ENCODE data around the gene SLC10A3.
A peak's percentile ranks its signal among the peaks of the same experiment; 100 is the strongest.
"Not testable (repeated sequence)": the region's sequence is repeated elsewhere in the genome, so short reads cannot be mapped to it uniquely, and the experiment has no call there.

SLC10A3 gene

DNA sequence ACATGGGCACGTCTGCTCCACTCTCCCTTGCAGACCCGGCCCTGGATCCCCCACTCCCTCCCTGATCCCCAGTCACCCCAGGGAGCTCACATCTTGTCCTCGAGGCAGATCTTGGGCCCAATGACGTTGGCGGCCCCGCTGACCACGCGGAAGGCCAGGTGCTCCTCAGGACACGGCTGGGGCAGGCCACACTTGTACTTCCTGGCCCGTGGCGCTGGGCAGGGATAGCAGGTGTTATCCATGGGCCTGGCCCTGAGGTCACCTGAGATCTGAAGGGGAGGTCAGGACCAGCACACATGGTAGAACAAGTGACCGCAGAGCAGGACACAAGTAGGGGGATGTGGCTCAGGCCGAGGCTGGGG lies 17.9 kb upstream of the SLC10A3 start:
- DNase-seq, result no peak

DNA sequence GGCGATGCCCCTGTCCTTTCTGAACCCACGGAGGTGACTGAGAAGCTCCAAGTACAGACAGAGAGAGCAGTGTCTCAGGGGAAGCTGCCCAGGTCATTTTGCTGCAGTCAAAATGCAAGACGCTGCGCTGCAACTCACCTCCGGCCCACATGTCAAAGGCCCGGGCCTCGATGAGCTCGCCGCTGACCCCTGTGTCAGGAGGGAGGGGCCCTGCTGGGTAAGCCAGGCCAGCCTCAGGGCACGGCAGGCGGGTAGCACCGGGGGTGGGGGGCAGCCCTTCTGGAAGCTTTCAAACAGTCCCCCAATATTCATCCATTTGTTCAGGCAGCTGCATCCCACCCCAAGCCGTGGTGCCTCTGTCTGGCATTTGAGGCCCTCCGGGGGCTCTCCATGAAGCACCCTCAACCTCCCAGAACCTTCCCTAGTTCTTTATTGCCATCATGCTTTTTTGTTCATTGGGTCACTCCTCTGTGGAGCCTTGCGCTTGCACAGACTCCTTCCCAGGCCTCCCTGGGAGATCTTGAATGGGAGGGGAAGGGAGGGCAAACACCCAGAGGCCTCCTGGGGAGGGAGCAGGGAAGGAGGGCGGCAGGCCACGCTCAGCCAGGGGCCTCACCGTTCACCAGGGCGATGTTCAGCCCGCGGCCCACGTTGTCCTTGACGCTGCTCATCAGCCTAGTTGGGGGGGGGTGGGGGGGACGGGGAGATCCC lies 17.4 kb upstream of the SLC10A3 start:
- DNase-seq, result no peak

- no peak for DNase-seq
Measured at GRCh38 chrX:154506483-154507332, 16.3 kb upstream of the SLC10A3 start.

DNA sequence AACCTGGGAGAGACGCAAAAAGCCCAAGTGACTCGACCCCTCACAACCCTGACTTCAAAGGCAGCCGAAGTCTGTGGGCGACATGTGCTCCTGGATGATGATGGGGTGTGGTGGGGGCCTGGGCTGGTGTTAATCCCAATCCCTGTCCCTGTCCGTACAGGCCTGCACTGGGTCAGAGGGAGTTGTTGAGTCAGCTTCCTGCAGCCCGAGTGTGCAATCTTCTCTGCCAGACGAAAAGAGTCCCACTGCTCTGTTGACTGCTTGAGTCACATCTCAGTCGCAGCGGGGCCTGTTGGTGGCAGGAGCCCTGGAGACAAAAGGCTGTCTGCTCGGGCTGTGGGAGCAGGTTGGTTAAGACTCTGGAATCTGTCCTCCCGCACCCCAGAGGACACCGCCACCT lies 15.3 kb upstream of the SLC10A3 start:
- no peak for DNase-seq

GRCh38 chrX:154502989-154503388 lies 12.6 kb upstream of the SLC10A3 start:
- DNase-seq, result no peak

DNA sequence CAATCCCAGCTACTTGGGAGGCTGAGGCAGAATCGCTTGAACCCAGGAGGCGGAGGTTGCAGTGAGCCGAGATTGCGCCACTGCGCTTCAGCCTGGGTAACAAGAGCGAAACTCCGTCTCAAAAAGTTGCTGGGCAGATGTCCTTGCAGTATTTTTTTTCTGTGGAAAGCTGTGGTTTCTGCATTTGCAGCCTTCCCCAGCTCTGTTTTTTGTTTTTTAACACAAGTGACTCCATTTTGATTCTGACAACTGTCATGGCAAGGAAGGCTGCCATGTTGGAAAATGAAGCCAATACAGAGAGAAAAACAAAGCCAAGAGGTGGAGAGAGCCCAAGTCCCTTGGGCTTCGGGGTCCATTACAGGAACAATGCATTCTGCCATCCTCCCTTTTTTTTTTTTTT lies 11.7 kb upstream of the SLC10A3 start:
- no peak for DNase-seq

GRCh38 chrX:154501423-154501822 lies 11.0 kb upstream of the SLC10A3 start:
- not testable (repeated sequence) for DNase-seq

DNA sequence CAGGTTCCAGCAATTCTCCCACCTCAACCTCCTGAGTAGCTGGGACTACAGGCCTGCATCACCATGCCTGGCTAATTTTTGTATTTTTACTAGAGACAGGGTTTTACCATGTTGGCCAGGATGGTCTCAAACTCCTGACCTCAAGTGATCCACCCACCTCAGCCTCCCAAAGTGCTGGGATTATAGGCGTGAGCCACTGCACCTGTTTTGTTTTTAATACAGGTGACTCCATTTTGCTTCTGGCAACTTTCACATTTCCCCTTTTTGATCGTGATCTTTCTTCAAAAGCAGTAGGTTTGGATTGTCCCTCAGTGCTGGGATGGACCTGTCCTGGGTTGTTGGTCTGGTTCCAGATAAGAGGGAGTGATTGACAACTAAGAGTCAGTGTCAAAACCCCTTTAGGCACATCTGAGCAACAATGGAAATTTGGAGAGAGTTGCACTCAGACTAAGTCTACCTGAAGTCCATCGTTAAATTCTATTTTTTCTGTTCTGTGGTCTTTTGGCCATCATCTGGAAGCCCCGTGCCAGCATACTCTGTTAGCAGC lies 6.2 kb upstream of the SLC10A3 start:
- DNase-seq, result not testable (repeated sequence)

GRCh38 chrX:154495472-154495922 lies 5.1 kb upstream of the SLC10A3 start:
- DNase-seq, result no peak

DNA sequence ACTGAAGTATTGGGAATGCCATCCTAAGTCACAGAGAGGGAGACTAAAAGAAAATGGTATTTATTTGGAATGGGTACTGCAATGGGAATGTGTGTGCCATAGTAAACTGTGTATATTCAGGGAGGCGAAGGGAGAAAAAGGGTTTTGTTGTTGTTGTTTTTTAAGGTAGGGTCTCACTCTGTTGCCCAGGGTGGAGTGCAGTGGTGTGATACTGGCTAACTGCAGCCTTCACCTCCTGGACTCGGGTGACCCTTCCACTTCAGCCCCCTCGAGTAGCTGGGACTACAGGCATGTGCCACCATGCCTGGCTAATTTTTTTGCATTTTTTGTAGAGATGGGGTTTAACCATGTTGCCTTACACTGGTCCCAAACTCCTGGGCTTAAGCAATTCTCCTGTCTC lies 4.3 kb upstream of the SLC10A3 start:
- no peak for DNase-seq

GRCh38 chrX:154490021-154490413 lies 412 bp downstream of the SLC10A3 start:
- no peak for DNase-seq

DNA sequence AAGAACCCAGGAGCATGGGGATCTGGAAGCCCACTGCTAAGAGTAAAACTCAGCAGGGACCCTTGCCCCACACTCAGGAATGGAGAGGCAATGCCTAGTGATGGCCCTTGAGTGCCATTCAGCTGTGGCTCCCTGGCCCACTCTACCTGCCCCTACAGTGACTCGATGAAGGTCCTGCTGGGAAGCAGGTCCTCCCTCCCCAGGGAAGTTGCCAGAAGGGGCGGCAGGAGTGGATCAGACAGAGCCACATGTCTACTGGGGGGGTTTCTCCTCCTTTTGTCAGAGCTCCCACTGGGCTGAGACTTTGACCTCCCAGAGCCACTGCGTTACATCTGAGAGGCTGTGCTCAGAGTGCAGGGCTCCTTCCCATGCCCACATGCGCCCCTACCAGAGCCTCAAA lies 1.2 kb downstream of the SLC10A3 start:
- DNase-seq, result no peak

- no peak for DNase-seq
Measured at GRCh38 chrX:154488336-154489075, 1.9 kb downstream of the SLC10A3 start.

DNA sequence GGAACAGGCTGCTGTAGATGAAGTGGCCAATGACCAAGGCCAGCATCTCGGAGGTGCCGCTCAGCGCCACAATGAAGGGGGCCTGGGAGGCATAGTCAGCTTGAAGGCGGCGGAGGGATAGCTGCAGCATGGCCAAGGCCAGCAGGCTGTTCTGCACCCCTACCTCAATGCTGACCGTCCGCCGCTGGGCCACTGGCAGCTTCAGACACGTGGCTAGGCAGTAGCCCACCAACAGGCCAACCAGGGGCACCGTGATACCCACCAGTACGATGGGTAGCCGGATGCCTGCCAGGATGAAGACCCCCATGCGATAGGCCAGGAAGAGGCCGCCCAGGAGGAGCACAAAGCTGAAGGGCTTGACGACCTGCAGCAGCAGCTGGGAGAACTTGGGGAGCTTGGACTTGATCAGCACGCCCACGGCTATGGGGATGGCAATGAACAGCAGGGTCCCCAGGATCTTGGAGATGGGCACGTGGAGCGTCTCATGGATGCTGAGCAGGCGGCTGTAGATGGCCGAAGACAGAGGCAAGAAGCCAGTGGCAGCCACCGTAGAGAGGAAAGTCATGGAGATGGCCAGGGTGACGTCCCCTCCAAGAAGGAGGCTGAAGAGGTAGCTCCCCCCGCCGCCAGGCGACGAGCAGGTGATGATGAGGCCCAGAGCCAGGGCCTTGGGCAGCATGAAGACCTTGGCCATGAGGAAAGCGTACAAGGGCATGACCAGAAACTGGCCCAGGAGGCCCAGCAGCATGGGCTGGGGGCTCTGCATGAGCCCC lies 2.7 kb downstream of the SLC10A3 start:
- DNase-seq, result no peak

- DNase-seq, result peak; percentile 61
Measured at GRCh38 chrX:154486396-154487207, 3.8 kb downstream of the SLC10A3 start, which contains the start of gene UBL4A. Gene UBL4A, minus strand, starts transcription at chrX:154486615. Its CDS starts 31 bp downstream, at chrX:154486584.

DNA sequence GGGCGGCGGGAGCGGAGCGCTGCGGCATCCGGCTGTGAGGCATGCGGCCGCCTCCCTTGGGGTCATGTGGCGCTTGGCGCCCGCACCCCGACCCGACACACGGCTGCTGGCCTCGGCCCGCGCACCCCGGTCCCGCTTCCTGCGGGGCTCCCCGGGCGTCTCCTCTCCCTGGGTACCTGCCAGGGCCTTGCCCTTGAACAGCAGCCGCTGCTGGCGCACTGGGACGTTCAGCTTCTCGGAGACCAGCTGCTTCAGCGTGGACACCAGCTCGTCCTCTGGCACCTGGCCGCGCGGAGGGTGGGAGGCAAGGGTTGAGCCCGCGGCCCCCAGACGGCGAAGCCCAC lies 4.4 kb downstream of the SLC10A3 start:
- DNase-seq, result no peak

GRCh38 chrX:154485150-154486051 lies 5.0 kb downstream of the SLC10A3 start:
- DNase-seq, result no peak

DNA sequence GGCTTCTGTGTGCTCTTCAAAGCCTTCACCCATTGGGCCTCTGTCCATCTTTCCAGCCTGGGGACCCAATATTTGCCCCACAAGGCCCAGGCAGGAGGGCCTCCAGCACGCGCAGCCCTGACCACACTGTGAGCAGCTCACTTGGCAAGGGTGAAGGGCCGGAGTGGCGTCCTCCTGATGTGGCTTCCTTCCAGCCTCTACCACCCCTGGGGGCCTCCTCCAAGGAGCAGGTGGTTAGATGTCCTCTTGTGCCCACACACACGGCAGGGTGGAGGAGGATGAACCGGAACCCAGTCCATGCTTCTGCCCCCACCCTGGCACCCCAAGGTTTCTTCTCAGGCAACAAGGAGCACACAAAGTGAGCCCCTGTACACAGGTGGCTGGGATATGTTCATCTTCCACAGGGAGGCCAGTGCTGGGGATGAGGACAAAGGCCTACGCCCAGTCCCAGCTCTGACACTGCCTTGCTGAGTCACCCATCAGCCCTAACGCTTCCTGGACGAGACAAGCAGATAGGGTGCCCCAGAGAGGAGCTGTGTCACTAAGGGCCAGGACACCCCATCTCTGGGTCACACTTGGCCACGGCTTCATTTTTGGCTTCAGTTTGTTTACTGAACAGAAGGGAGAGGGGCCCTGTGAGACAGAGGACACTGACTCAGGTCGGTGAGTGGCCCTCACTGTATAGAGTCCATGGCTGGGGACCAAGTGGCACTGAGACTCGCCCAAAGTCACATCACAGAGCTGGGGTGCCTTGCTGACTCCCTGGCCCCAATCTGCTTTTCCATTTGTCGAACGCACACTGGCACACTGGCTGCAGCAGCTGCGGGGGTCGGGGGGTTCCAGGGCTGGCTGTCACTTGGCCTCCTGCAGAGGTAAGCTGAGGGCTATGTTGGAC lies 5.9 kb downstream of the SLC10A3 start:
- DNase-seq, result no peak

GRCh38 chrX:154483325-154483724 lies 7.1 kb downstream of the SLC10A3 start:
- no peak for DNase-seq
